ENCODE results near the gene TMEM80. TPM values are rescaled to one million over a fixed set of nuclear protein-coding genes. Genes with fewer than 3 reads are reported as not detected.

TMEM80 gene
- total and polyA plus RNA-seq, 12 donors: 10.1 to 24.2 (median 14.5) TPM

DNA sequence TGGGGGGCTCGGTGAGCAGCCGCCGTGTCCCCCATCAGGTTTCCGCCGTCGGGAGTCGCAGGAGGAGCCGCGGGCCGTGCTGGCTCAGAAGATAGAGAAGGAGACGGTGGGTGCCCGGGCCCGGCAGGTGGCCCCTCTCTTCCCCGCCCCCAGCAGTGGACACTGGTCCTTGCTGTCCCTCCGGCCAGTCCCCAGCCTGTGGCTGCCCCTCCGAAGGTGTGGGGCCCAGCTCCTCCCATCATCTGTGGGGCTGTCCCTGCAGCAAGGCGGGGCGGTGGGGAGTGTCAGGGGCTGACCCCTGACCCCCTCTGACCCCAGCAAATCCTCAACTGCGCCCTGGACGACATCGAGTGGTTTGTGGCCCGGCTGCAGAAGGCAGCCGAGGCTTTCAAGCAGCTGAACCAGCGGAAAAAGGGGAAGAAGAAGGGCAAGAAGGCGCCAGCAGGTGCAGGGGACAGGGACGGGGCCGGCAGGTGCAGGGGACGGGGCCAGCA is 25.7 kb downstream of the TMEM80 start:
- no peak for ATAC-seq
- intact Hi-C loops (cut with DNase I): loop anchor here in 6 of 10 donors (5.0 to 10.0 kb wide), 4 partner anchors 56 to 169 kb away; no protein-coding TSS in a partner anchor
- peak overlapping the region in 3 of 10 donors; percentile 5 to 30 (median 22) for H3K4me3 ChIP-seq

DNA sequence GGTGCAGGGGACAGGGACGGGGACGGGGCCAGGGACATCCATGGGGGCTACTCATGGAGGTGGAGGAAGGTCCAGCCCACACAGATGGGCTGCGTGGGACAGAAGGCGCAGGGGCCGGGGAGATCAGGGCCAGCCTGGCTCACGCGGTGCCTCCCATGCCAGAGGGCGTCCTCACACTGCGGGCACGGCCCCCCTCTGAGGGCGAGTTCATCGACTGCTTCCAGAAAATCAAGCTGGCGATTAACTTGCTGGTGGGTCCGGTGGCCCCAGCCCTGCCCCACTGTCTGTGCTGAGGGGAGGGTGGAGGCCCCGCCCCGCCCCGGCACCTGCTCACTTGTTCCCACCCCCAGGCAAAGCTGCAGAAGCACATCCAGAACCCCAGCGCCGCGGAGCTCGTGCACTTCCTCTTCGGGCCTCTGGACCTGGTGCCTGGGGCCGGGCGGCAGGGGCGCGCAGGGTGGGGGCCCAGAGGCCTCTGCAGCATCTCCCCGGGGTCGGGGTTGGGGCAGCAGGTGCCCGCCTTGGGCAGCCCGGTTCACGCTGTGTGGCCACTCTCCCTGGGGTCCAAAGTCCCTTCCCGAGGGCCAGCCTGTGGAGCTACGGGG is 26.2 kb downstream of the TMEM80 start:
- TF ChIP-seq, protein P1, sequence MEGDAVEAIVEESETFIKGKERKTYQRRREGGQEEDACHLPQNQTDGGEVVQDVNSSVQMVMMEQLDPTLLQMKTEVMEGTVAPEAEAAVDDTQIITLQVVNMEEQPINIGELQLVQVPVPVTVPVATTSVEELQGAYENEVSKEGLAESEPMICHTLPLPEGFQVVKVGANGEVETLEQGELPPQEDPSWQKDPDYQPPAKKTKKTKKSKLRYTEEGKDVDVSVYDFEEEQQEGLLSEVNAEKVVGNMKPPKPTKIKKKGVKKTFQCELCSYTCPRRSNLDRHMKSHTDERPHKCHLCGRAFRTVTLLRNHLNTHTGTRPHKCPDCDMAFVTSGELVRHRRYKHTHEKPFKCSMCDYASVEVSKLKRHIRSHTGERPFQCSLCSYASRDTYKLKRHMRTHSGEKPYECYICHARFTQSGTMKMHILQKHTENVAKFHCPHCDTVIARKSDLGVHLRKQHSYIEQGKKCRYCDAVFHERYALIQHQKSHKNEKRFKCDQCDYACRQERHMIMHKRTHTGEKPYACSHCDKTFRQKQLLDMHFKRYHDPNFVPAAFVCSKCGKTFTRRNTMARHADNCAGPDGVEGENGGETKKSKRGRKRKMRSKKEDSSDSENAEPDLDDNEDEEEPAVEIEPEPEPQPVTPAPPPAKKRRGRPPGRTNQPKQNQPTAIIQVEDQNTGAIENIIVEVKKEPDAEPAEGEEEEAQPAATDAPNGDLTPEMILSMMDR (IDR thresholded peaks at IDR 0.05): no peak
- intact Hi-C loops (cut with DNase I): loop anchor here in 9 of 10 donors (2.0 to 10.0 kb wide), 5 partner anchors 57 to 170 kb away; no protein-coding TSS in a partner anchor
- Histone ChIP-seq H3K36me3 (no peaks in the 10 kb centered on the region), H3K4me1 (peaks cover 8 to 42% (median 25%) of the 10 kb centered on the region in 9 donors), H3K9me3 (no peaks in the 10 kb centered on the region), H3K27ac (no peak overlapping the region), H3K4me3 (peak overlapping the region in 1 of 10 donors; percentile 10), H3K27me3 (peaks cover 28 to 76% (median 70%) of the 10 kb centered on the region in 7 donors)
- 32 to 33% methylated on average over 27 to 33 of the region's 33 CpGs for WGBS, 2 donors
- ATAC-seq: no peak
- DNase-seq: no peak

More for the DNA sequence above, 25.7 kb downstream of the TMEM80 start:
- Histone ChIP-seq H3K27me3 (peaks cover 28 to 71% (median 65%) of the 10 kb centered on the region in 7 donors), H3K36me3 (no peaks in the 10 kb centered on the region), H3K4me1 (peaks cover 4 to 36% (median 19%) of the 10 kb centered on the region in 9 donors), H3K27ac (no peak overlapping the region), H3K9me3 (no peaks in the 10 kb centered on the region)
- no peak for DNase-seq
- WGBS, 2 donors: 24 to 34% methylated on average over 28 of the region's 28 CpGs
- TF ChIP-seq, protein P1 (IDR thresholded peaks at IDR 0.05): no peak

DNA sequence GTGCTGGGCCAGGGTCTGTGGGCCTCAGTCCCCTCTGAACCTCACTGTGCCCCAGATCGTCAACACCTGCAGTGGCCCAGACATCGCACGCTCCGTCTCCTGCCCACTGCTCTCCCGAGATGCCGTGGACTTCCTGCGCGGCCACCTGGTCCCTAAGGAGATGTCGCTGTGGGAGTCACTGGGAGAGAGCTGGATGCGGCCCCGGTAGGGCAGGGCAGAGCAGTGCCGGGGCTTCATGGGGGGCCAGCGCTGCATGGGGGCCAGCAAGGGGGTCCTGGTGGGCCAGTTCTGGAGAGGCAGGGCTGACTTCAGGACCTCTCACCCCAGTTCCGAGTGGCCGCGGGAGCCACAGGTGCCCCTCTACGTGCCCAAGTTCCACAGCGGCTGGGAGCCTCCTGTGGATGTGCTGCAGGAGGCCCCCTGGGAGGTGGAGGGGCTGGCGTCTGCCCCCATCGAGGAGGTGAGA is 26.8 kb downstream of the TMEM80 start:
- Histone ChIP-seq H3K4me1 (peaks cover 8 to 46% (median 25%) of the 10 kb centered on the region in 9 donors), H3K36me3 (no peaks in the 10 kb centered on the region), H3K4me3 (peak overlapping the region in 1 of 10 donors; percentile 10), H3K27me3 (peaks cover 28 to 82% (median 75%) of the 10 kb centered on the region in 7 donors), H3K27ac (no peak overlapping the region), H3K9me3 (no peaks in the 10 kb centered on the region)
- TF ChIP-seq, protein P1 (IDR thresholded peaks at IDR 0.05): no peak
- intact Hi-C loops (cut with DNase I): loop anchor here in 9 of 10 donors (2.0 to 10.0 kb wide), 5 partner anchors 58 to 170 kb away; no protein-coding TSS in a partner anchor
- 59 to 68% methylated on average over 20 of the region's 20 CpGs for WGBS, 2 donors
- no peak for ATAC-seq
- DNase-seq: no peak

DNA sequence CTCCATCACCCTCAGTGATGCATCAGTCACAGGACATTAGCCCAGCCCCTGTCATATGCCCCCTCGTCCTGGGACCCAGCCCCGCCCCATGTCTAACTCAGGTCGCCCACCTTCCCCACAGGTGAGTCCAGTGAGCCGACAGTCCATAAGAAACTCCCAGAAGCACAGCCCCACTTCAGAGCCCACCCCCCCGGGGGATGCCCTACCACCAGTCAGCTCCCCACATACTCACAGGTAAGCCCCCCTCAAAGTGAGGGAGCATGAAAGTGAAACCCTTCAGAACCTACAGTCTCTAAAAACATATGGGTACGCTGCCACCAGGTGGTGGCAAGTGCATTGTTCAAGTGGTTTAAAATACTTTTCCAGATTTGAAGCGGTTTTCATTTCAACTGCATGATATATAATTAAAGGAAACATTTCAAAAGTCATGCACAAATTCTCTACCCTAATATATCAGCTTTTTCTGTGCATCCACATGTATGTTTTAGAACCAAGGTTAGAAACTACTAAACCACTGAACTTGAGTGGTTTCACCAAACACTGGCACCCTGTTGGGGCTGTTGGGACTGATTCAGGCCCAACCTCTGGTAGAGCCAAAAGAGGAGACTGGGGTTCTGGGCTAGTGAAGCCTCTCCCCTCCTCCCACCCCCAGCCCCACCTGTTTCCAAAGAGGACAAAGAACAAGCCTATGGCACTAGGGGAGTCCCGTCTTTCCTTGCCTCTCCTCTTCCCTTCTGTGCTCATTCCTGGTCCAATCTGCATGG is 27.7 kb downstream of the TMEM80 start:
- DNase-seq (no peak), ATAC-seq (peak in 1 of 8 donors; percentile 24)
- TF ChIP-seq, protein P1 (IDR thresholded peaks at IDR 0.05): peak in 8 of 9 donors; percentile 57 to 78 (median 68)
- Histone ChIP-seq H3K27ac (no peak overlapping the region), H3K9me3 (no peaks in the 10 kb centered on the region), H3K4me3 (no peak overlapping the region), H3K4me1 (peaks cover 10 to 55% (median 29%) of the 10 kb centered on the region in 9 donors), H3K27me3 (peaks cover 28 to 84% (median 76%) of the 10 kb centered on the region in 7 donors), H3K36me3 (no peaks in the 10 kb centered on the region)
- 45 to 54% methylated on average over 8 of the region's 8 CpGs for WGBS, 2 donors
- intact Hi-C loops (cut with DNase I): loop anchor here in 9 of 10 donors (1.0 to 10.0 kb wide), 6 partner anchors 59 to 171 kb away; no protein-coding TSS in a partner anchor

All from heart right ventricle (tissue), 16 donors.